Coronary artery (tissue), 2 donors: ENCODE data around the gene SAMD5.
"Not testable (repeated sequence)": the region's sequence is repeated elsewhere in the genome, so short reads cannot be mapped to it uniquely, and the experiment has no call there.

ENCODE experiments used
- DNase-seq: peaks from one replicate; pipeline ENCODE4 v3.0.0-alpha.2; 2017; ENCODE audit warnings: low spot score
- H3K27ac ChIP-seq, 2 donors: fragments of 200-600 bp; sonication (generic); one replicate each; pipeline ENCODE4 v1.5.1; 2016 to 2019
- H3K4me3 ChIP-seq: fragments of 200-600 bp; sonication (generic); 2 replicates; pipeline ENCODE4 v1.5.1; 2016; ENCODE audit warnings: mild to moderate bottlenecking, moderate library complexity
- CTCF ChIP-seq: fragments of 200-600 bp; sonication (generic); IDR thresholded peaks from one replicate; pipeline ENCODE4 v1.5.1; 2019; ENCODE audit warnings: antibody characterized with exemption

SAMD5 gene

DNA sequence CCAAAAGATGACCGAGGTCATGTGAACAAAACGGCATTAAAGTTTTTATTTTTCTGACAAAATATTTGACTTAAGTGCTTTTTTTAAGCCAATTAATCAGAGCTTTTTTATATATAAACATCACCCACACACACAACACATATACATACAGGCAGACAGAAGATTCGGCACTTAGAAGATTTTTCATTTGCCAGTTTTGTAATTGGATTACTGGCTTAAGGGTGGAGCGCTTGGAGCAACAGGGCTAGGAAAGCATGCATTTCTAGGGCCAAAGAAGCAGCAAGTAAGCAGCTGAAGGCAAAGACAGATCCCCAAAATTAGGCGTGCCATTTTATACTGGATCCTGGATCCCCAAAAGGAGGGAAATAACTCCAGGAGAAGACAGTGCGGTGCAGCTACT, 30.3 kb downstream of the SAMD5 start:
- TF ChIP-seq CTCF, result no peak
- no peak for DNase-seq
- no peak overlapping the region for H3K4me3 ChIP-seq

GRCh38 chr6:147540075-147540474, 31.6 kb downstream of the SAMD5 start:
- TF ChIP-seq CTCF, result no peak
- Histone ChIP-seq H3K4me3 (no peak overlapping the region), H3K27ac (no peak overlapping the region)
- DNase-seq, result no peak

More for the DNA sequence above, 30.3 kb downstream of the SAMD5 start:
- H3K27ac ChIP-seq, result no peak overlapping the region

DNA sequence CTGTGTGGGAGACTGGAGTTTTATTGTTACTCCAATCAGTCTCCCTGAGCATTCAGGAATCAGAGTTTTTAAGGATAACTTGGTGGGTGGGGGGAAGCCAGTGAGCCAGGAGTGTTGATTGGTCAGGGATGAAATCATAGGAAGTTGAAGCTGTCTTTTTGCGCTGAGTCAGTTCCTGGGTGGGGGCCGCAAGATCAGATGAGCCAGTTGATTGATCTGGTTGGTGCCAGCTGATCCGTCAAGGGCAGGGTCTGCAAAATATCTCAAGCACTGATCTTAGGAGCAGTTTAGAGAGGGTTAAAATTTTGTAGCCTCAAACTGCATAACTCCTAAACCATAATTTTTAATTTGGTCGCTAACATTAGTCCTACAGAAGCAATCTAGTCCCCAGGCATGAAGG, 33.9 kb downstream of the SAMD5 start:
- H3K27ac ChIP-seq, H3K4me3 ChIP-seq, DNase-seq: not testable (repeated sequence)

DNA sequence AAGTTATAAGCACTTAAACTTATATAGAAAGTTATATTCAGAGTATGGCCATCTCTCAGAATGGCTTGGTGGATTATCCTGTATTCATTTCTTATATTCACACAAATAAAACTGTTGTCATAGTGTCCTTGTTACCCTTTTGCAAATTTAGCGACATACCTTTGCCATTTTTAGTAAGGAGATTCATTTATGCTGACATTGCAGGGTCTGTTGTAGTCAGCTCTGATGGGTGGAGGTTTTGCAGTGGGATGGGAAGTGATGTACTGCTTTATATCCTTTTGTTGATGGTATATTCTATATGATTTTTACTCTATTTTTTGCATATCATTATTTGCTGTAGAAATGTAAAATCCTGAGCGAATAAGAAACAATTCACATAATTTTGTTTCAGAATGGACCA, 35.9 kb downstream of the SAMD5 start:
- no peak overlapping the region for H3K27ac ChIP-seq
- TF ChIP-seq CTCF, result no peak
- H3K4me3 ChIP-seq, result no peak overlapping the region
- DNase-seq, result no peak

DNA sequence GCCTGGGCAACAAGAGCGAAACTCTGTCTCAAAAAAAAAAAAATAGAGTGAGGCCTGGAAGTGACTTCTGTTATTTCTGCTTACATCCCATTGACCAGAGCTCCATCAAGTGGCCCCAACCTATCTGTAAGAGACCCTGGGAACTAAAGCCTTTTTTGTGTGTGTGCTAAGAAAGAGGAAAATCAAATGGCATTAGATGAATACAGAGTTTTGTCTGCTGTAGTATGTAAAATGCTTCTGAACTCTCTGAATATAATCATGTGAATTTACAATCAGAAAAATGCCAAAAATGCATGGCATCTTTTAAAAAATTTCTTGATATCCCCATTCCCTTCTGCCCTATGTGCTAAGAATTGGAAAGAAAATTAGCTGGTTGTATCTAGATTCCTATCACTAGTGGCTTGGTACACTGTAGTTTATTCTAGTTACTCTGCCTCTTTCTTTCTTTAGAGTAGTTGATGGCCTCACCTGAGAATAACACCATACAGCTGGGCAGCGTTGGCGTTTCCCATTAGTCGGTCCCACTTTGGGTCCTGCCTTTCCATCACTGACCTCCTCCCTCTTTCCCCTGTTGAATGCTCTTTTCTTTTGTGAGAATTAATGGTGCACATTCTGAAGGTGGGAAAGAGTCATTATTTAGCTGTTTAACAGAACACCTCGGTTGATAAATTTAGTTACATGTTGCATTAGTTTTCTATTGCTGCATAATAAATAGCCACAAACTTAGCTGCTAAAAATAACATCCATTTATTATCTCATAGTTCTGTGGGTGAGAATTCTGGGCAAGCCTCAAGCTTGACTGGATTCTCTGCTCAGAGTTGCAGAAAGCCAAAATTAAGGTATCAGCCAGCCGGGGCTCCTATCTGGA, 38.2 kb downstream of the SAMD5 start:
- DNase-seq, result no peak
- no peak for TF ChIP-seq CTCF
- H3K27ac ChIP-seq, result no peak overlapping the region
- H3K4me3 ChIP-seq, result no peak overlapping the region

DNA sequence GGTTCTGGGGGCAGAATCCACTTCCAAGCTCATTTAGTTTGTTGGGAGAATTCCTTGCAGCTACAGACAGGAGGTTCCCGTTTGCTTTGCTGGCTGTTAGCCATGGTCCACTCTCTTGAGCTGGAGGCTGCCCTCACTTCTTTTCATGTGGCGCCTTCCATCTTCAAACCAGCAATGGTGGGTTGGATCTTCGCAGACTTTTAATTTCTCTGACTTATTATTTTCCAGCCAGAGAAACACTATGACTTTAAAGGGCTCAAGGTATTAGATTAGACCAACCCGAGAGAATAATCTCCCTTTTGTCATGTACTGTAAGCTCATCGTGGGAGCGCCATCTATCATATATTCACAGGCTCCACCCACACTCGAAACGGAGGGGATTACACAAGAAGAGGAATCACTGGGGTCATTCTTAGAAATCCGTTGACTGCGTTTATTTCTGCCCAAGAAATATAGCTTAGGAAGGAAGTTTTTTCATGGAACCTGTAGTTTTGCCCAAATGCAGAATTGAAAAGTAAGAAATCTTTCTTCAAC, 38.9 kb downstream of the SAMD5 start:
- H3K4me3 ChIP-seq, result no peak overlapping the region
- H3K27ac ChIP-seq, result no peak overlapping the region
- no peak for TF ChIP-seq CTCF

GRCh38 chr6:147548921-147549475, 40.5 kb downstream of the SAMD5 start:
- Histone ChIP-seq H3K4me3 (no peak overlapping the region), H3K27ac (no peak overlapping the region)
- no peak for DNase-seq
- no peak for TF ChIP-seq CTCF

More for the DNA sequence above, 38.9 kb downstream of the SAMD5 start:
- DNase-seq, result no peak
